NCI-H345 (cell line): ENCODE results near the gene PSMF1.
"Not testable (repeated sequence)": the region's sequence is repeated elsewhere in the genome, so short reads cannot be mapped to it uniquely, and the experiment has no call there.

Source experiments
- DNase-seq: peaks from one replicate; lab custom pipeline; 2025; lab: John Stamatoyannopoulos, UW

The PSMF1 gene

DNA sequence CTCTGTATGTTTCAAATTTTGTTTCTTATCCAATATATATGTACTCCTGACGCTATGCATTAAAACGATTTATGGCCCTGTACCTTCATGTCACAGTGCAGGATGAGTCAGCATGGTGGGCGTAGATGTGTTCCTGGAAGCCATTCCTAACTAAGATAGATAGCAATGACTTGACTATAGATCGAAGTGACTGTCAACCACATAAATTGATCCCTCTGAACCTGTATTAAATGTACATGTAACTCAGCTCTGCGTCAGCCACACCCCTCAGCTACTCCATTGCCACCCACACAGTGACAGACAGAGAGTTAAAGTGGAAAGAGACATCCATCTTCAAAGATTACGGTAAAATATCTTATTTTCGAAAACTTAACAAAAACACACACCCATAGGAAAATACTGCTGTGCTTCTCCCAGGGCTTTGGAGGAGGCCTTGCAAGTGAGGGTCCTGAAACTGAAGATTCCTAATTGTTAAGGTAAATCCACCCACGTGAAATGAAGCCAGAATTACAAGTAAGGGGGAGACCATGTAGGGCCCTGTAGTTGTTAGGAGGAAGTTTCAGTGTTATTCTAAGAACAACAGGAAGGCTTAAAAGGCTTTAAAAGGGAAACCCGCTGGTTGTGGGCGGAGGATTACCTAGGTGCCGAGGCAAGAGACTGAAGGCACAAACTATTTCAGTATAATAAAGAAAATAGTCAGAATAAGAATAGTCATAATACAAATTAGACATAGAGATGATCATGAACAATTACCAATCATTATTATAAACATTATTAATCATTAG lies 97.2 kb downstream of the PSMF1 start:
- no peak for DNase-seq

DNA sequence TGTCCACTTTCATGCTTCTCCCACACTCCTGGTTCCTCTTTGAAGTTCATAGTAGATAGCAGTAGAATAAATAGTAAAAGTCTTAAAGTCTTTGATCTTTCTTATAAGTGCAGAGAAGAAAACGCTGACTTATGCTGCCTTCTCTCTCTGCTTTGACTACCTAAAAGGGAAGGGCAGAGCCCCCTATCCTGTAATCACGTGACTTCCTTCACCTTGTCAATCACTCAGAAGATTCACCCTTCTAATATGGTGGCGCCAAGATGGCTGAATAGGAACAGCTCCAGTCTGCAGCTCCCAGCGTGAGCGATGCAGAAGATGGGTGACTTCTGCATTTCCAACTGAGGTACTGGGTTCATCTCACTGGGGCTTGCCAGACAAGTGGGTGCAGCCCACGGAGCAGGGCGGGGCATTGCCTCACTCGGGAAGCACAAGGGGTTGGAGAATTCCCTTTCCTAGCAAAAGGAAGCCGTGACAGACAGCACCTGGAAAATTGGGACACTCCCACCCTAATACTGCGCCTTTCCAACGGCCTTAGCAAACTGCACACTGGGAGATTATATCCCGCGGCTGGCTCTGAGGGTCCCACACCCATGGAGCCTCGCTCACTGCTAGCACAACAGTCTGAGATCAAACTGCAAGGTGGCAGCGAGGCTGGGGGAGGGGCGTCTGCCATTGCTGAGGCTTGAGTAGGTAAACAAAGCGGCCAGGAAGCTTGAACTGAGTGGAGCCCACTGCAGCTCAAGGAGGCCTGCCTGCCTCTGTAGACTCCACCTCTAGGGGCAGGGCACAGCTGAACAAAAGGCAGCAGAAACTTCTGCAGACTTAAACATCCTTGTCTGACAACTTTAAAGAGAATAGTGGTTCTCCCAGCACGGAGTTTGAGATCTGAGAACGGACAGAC lies 98.4 kb downstream of the PSMF1 start:
- not testable (repeated sequence) for DNase-seq
